Esophagus muscularis mucosa (tissue), 4 donors: ENCODE measurements around the gene SAXO1. TPM values are rescaled to one million over a fixed set of nuclear protein-coding genes. Genes with fewer than 3 reads are reported as not detected.

Experiments
- DNase-seq: peaks from one replicate; pipeline ENCODE4 v3.0.0-alpha.2; 2017; ENCODE audit errors: extremely low spot score
- H3K27ac ChIP-seq, 4 donors: fragments of 200-600 bp; sonication (generic); replicated peaks in 1 of 4; 1 replicate in 3 of 4; 2 replicates in 1 of 4; pipeline ENCODE4 v1.5.1; 2016 to 2019; ENCODE audit warnings: mild to moderate bottlenecking in 1 of 4
- H3K27me3 ChIP-seq, 4 donors: fragments of 200-600 bp; sonication (generic); one replicate each; pipeline versions ENCODE4 v1.5.1 to v1.6.0; 2016 to 2019
- H3K36me3 ChIP-seq, 4 donors: fragments of 200-600 bp; sonication (generic); one replicate each; pipeline ENCODE4 v1.5.1; 2016 to 2019
- H3K4me1 ChIP-seq, 4 donors: fragments of 200-600 bp; sonication (generic); one replicate each; pipeline ENCODE4 v1.5.1; 2016 to 2019
- H3K4me3 ChIP-seq, 4 donors: fragments of 200-600 bp; sonication (generic); 1 replicate in 2 of 4; 2 replicates in 2 of 4; pipeline ENCODE4 v1.5.1; 2016 to 2019; ENCODE audit warnings: mild to moderate bottlenecking in 4 of 4, moderate library complexity in 1 of 4
- H3K9me3 ChIP-seq, 4 donors: fragments of 200-600 bp; sonication (generic); 1 replicate in 3 of 4; 2 replicates in 1 of 4; pipeline ENCODE4 v1.5.1; 2016 to 2019
- EP300 ChIP-seq: sonication (generic); formaldehyde crosslinking; IDR thresholded peaks from one replicate; pipeline ENCODE4 v1.6.1; 2017; ENCODE audit warnings: antibody characterized with exemption
- POLR2A ChIP-seq: fragments of 450-650 bp; IDR thresholded peaks from one replicate; pipeline ENCODE4 v1.6.1; 2017; ENCODE audit warnings: antibody characterized with exemption, moderate library complexity, mild to moderate bottlenecking, low read depth
- POLR2AphosphoS5 ChIP-seq, 2 donors: sonication (generic); formaldehyde crosslinking; IDR thresholded peaks; one replicate each; pipeline ENCODE4 v1.6.1; 2017; ENCODE audit warnings: antibody characterized with exemption in 2 of 2
- WGBS: methylation state at CpG from one replicate; pipeline ENCODE4 v1.1.5; 2018; 5-methylcytosine and 5-hydroxymethylcytosine counted together
- intact Hi-C: fragments of 100-400 bp; cut with DNase I; formaldehyde crosslinking; loops from one replicate; pipeline ENCODE4 v1.15.1; 2023
- total RNA-seq, 4 donors: library from RNA; depleted of rRNA; stranded (reverse); fragments of >200 nt; gene quantifications; one replicate each; pipeline versions ENCODE4 v1.1.0 to v1.2.1, GENCODE V29; 2016
- TF ChIP-seq, protein P1 (sequence below), 3 experiments: fragments of 200-600 bp in 2 of 3; fragments of 450-650 bp in 1 of 3; sonication (generic) in 2 of 3; IDR thresholded peaks; one replicate each; pipeline ENCODE4 v1.5.1; 2017 to 2019; ENCODE audit warnings: antibody characterized with exemption in 3 of 3, mild to moderate bottlenecking in 2 of 3, moderate library complexity in 1 of 3

Gene SAXO1
- total RNA-seq, 4 donors from 2014 or later: 0.11 to 0.17 TPM; not detected in 2

DNA sequence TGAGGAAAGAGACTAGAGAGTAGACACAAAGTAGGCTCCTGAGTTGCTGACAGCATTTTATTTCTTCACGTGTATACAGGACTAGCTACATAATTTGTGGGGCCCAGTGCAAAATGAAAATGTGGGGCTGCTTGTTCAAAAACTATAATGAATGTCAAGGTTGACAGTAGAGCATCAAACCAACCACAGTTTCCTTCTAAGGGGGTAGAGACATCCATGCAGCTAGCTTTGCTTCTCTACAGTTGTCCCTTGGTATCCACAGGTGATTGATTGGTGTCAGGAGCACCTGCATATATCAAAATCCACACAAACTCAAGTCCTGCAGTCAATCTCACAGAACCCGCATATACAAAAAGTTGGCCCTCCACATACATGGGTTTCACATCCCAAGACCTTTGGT is 129.6 kb downstream of the SAXO1 start:
- Histone ChIP-seq H3K4me1 (no peaks in the 10 kb centered on the region), H3K27ac (no peak overlapping the region), H3K36me3 (peaks cover 0 to 29% (median 14%) of the 10 kb centered on the region in 4 donors), H3K4me3 (no peak overlapping the region), H3K9me3 (peaks cover 0 to 21% (median 12%) of the 10 kb centered on the region in 4 donors), H3K27me3 (no peaks in the 10 kb centered on the region)
- DNase-seq: no peak
- no peak for TF ChIP-seq POLR2A
- TF ChIP-seq, protein P1, sequence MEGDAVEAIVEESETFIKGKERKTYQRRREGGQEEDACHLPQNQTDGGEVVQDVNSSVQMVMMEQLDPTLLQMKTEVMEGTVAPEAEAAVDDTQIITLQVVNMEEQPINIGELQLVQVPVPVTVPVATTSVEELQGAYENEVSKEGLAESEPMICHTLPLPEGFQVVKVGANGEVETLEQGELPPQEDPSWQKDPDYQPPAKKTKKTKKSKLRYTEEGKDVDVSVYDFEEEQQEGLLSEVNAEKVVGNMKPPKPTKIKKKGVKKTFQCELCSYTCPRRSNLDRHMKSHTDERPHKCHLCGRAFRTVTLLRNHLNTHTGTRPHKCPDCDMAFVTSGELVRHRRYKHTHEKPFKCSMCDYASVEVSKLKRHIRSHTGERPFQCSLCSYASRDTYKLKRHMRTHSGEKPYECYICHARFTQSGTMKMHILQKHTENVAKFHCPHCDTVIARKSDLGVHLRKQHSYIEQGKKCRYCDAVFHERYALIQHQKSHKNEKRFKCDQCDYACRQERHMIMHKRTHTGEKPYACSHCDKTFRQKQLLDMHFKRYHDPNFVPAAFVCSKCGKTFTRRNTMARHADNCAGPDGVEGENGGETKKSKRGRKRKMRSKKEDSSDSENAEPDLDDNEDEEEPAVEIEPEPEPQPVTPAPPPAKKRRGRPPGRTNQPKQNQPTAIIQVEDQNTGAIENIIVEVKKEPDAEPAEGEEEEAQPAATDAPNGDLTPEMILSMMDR (IDR thresholded peaks at IDR 0.05): no peak
- no peak for TF ChIP-seq POLR2AphosphoS5 (IDR thresholded peaks at IDR 0.05)
- no peak for TF ChIP-seq EP300
- WGBS: 98% methylated on average over 2 of the region's 2 CpGs
- intact Hi-C loops: no loop called here

DNA sequence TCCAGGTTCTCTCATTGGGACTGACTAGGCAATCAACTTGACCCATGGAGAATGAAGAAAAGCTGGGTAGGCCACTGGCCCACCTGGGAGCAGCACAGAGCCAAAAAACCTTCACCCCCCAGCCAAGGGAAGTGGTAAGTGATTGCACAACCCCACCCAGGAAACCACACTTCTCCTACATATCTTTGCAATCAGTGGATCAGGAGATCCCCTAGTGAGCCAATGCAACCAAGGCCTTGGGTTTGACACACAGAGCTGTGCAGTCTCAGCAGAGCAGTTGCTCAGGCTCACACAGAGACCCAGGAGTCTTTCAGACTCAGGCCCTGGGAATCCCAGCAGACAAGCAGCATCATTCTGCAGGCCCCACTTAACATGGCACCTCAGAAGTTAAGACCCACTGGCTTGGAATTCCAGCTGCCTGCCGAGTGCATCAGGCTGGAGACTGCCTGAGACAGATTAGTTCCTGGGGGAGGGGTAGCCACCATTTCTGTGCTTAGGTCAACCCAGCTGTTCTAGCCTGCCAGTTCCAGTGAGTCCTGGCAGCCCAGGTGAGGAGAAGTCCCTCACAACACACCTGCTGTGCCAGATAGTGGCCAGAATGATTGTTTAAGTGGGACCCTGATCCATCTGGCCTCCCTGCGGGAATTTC is 136.4 kb downstream of the SAXO1 start:
- H3K9me3 ChIP-seq: peaks cover 0 to 27% (median 19%) of the 10 kb centered on the region in 4 donors
- intact Hi-C loops: no loop called here
- H3K36me3 ChIP-seq: peaks cover 0 to 43% (median 12%) of the 10 kb centered on the region in 4 donors
- no peak overlapping the region for H3K27ac ChIP-seq
- H3K27me3 ChIP-seq: no peaks in the 10 kb centered on the region
- no peak for DNase-seq
- WGBS: 100% methylated on average over 2 of the region's 2 CpGs
- no peak overlapping the region for H3K4me3 ChIP-seq
- no peak for TF ChIP-seq POLR2AphosphoS5 (IDR thresholded peaks at IDR 0.05)
- TF ChIP-seq POLR2A: no peak
- no peak for TF ChIP-seq EP300
- TF ChIP-seq, protein P1 (IDR thresholded peaks at IDR 0.05): no peak
- H3K4me1 ChIP-seq: no peaks in the 10 kb centered on the region

DNA sequence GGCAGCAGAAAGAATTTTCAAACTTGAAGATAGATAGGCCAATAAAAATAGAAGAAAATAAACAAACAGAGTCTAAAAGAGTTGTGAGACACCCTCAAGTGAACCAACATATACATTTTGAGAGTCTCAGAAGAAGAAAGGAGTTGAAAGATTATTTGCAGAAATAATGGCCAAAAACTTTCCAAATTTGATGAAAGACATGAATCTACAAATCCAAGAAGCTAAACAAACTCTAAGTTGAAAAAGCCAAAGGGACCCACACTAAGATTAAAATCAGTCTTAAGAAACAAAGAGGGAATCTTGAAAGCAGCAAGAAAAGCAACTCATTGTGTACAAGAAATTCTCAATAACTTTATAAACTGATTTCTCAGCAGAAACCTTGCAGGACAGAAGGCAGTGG is 137.0 kb downstream of the SAXO1 start:
- H3K36me3 ChIP-seq: peaks cover 0 to 50% (median 13%) of the 10 kb centered on the region in 4 donors
- H3K27me3 ChIP-seq: no peaks in the 10 kb centered on the region
- H3K9me3 ChIP-seq: peaks cover 0 to 23% (median 15%) of the 10 kb centered on the region in 4 donors
- TF ChIP-seq, protein P1 (IDR thresholded peaks at IDR 0.05): no peak
- TF ChIP-seq POLR2A (no peak), EP300 (no peak), POLR2AphosphoS5 (IDR thresholded peaks at IDR 0.05) (no peak)
- DNase-seq: no peak
- no peak overlapping the region for H3K4me3 ChIP-seq
- intact Hi-C loops: no loop called here
- no peaks in the 10 kb centered on the region for H3K4me1 ChIP-seq
- H3K27ac ChIP-seq: no peak overlapping the region

DNA sequence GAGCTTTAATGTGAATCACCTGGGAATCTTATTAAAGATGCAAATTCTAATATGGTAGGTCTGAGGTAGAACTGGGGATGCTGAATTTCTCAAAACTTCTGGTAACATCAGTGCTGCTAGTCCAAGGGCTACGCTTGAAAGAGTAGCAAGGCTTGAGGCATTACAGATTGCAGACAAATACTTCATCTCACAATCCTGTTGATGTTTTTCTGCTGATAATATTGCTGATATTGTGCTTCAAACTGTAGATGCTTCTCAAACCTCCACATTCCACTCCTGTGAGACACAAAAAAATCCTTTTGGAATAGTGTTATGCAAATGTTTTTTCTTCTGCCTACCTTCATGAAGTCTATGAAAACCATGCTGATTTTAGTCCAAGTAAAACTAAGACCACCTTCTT is 139.5 kb downstream of the SAXO1 start:
- H3K4me3 ChIP-seq: no peak overlapping the region
- no peak for DNase-seq
- WGBS: 100% methylated on average over 1 of the region's 1 CpG
- H3K4me1 ChIP-seq: peaks cover 0 to 3% (median 0%) of the 10 kb centered on the region in 4 donors
- intact Hi-C loops: no loop called here
- peaks cover 0 to 65% (median 16%) of the 10 kb centered on the region in 4 donors for H3K36me3 ChIP-seq
- no peak overlapping the region for H3K27ac ChIP-seq
- TF ChIP-seq, protein P1 (IDR thresholded peaks at IDR 0.05): no peak
- TF ChIP-seq EP300: no peak
- TF ChIP-seq POLR2AphosphoS5 (IDR thresholded peaks at IDR 0.05): no peak
- TF ChIP-seq POLR2A: no peak
- H3K9me3 ChIP-seq: peaks cover 0 to 19% (median 15%) of the 10 kb centered on the region in 4 donors
- H3K27me3 ChIP-seq: no peaks in the 10 kb centered on the region
